HEK293T (cell line): ENCODE results near the gene PGBD5.

Source experiments
- ARNT ChIP-seq: fragments of 450-650 bp; IDR thresholded peaks from 2 replicates; pipeline ENCODE4 v1.6.1; 2017; ENCODE audit warnings: mild to moderate bottlenecking
- BHLHE40 ChIP-seq: fragments of 450-650 bp; IDR thresholded peaks from 2 replicates; pipeline ENCODE4 v1.6.1; 2016; ENCODE audit warnings: mild to moderate bottlenecking, moderate library complexity, borderline replicate concordance
- CTBP1 ChIP-seq: fragments of 450-650 bp; IDR thresholded peaks from 2 replicates; pipeline ENCODE4 v1.6.1; 2016; ENCODE audit warnings: borderline replicate concordance
- FOXA1 ChIP-seq: fragments of 450-650 bp; IDR thresholded peaks from 2 replicates; pipeline ENCODE4 v1.6.1; 2016; ENCODE audit warnings: mild to moderate bottlenecking
- FOXK2 ChIP-seq: fragments of 450-650 bp; IDR thresholded peaks from 2 replicates; pipeline ENCODE4 v1.6.1; 2016; ENCODE audit warnings: mild to moderate bottlenecking
- FOXM1 ChIP-seq: fragments of 450-650 bp; IDR thresholded peaks from 2 replicates; pipeline ENCODE4 v1.6.1; 2017; ENCODE audit warnings: mild to moderate bottlenecking, borderline replicate concordance
- HDGF ChIP-seq: fragments of 450-650 bp; IDR thresholded peaks from 2 replicates; pipeline ENCODE4 v1.6.1; 2017; ENCODE audit warnings: antibody characterized with exemption, borderline replicate concordance
- LEF1 ChIP-seq: fragments of 450-650 bp; IDR thresholded peaks from 2 replicates; pipeline ENCODE4 v1.6.1; 2017; ENCODE audit warnings: mild to moderate bottlenecking, borderline replicate concordance
- NFRKB ChIP-seq: fragments of 450-650 bp; IDR thresholded peaks from 2 replicates; pipeline ENCODE4 v1.6.1; 2016; ENCODE audit warnings: mild to moderate bottlenecking, moderate library complexity
- SP1 ChIP-seq: fragments of 450-650 bp; IDR thresholded peaks from 2 replicates; pipeline ENCODE4 v1.6.1; 2017

GRCh38 chr1:230459465-230459864, 33.3 kb upstream of the PGBD5 start:
- TF ChIP-seq FOXK2, result no peak
- no peak for TF ChIP-seq BHLHE40
- TF ChIP-seq LEF1, result no peak
- no peak for TF ChIP-seq FOXM1
- TF ChIP-seq FOXA1, result no peak
- TF ChIP-seq CTBP1, result no peak
- no peak for TF ChIP-seq SP1
- no peak for TF ChIP-seq HDGF
- TF ChIP-seq ARNT, result no peak
- TF ChIP-seq NFRKB, result no peak
